T-cell (primary cell): ENCODE data around the gene SNED1. TPM values are rescaled to one million over a fixed set of nuclear protein-coding genes. Genes with fewer than 3 reads are reported as not detected.
A peak's percentile ranks its signal among the peaks of the same experiment; 100 is the strongest.

ENCODE experiments used
- ATAC-seq, 4 experiments: fragments of 200-7000 bp in 3 of 4; fragments of 150-1000 bp in 1 of 4; cut with Tn5 transposase; replicated peaks in 1 of 4; 1 replicate in 3 of 4; 2 replicates in 1 of 4; pipeline ENCODE4 v1.10.0; 2021; ENCODE audit warnings: moderate library complexity in 3 of 4, mild to moderate bottlenecking in 2 of 4, moderate number of reproducible peaks in 1 of 4
- CTCF ChIA-PET, 2 donors: fragments of 300-600 bp; sonication (Branson Sonifier 250); formaldehyde crosslinking; loops; one replicate each; lab custom pipeline; 2022; ENCODE audit warnings: antibody characterized with exemption in 2 of 2; lab: Charles Lee
- POLR2A ChIA-PET, 2 donors: fragments of 300-600 bp; sonication (Branson Sonifier 250); formaldehyde crosslinking; loops; one replicate each; lab custom pipeline; 2022; ENCODE audit warnings: antibody characterized with exemption in 2 of 2; lab: Charles Lee
- DNase-seq, 35 experiments: peaks; one replicate each; pipeline versions ENCODE4 v3.0.0 to v3.0.0-alpha.2; 2013 to 2023
- H3K27ac ChIP-seq: one replicate; pipeline ENCODE4 v1.5.1; 2013; ENCODE audit warnings: low read length
- H3K27me3 ChIP-seq, 2 experiments: replicated peaks in 1 of 2; 1 replicate in 1 of 2; 2 replicates in 1 of 2; pipeline versions ENCODE4 v1.6.1 to v1.7.0; 2013; ENCODE audit warnings: low read length in 1 of 2, mixed read lengths in 1 of 2; ENCODE audit not compliant: control insufficient read depth in 2 of 2, insufficient read depth in 2 of 2; ENCODE audit errors: extremely low read depth in 1 of 2
- H3K36me3 ChIP-seq, 2 donors: 1 replicate in 1 of 2; 2 replicates in 1 of 2; pipeline versions ENCODE4 v1.6.1 to v1.7.0; 2013; ENCODE audit warnings: low read length in 1 of 2; ENCODE audit not compliant: control insufficient read depth in 2 of 2, insufficient read depth in 1 of 2; ENCODE audit errors: extremely low read depth in 1 of 2
- H3K4me1 ChIP-seq, 2 experiments: 1 replicate in 1 of 2; 2 replicates in 1 of 2; pipeline versions ENCODE4 v1.6.1 to v1.7.0; 2013; ENCODE audit warnings: low read length in 2 of 2, mixed read lengths in 1 of 2; ENCODE audit not compliant: insufficient read depth in 2 of 2, control insufficient read depth in 1 of 2; ENCODE audit errors: extremely low read depth in 1 of 2
- H3K4me3 ChIP-seq, 2 donors: 1 replicate in 1 of 2; 2 replicates in 1 of 2; pipeline versions ENCODE4 v1.5.1 to v1.7.0; 2013; ENCODE audit warnings: mild to moderate bottlenecking in 2 of 2, low read length in 1 of 2, moderate library complexity in 1 of 2; ENCODE audit not compliant: control insufficient read depth in 1 of 2; ENCODE audit errors: extremely low read depth in 1 of 2
- H3K9me3 ChIP-seq: 2 replicates; pipeline ENCODE4 v1.7.0; 2013
- H3K27ac Mint-ChIP-seq, 2 donors: one replicate each; pipeline ENCODE4 v1.8.0; 2020 to 2021; ENCODE audit warnings: mild to moderate bottlenecking in 2 of 2, mixed read lengths in 2 of 2
- H3K27me3 Mint-ChIP-seq, 2 donors: one replicate each; pipeline ENCODE4 v1.8.0; 2021 to 2022; ENCODE audit warnings: mixed read lengths in 2 of 2
- H3K36me3 Mint-ChIP-seq: one replicate; pipeline ENCODE4 v1.8.0; 2021; ENCODE audit warnings: mixed read lengths
- H3K4me1 Mint-ChIP-seq, 3 donors: one replicate each; pipeline ENCODE4 v1.8.0; 2020 to 2022; ENCODE audit warnings: mixed read lengths in 3 of 3, mild to moderate bottlenecking in 1 of 3
- H3K4me3 Mint-ChIP-seq, 3 donors: one replicate each; pipeline ENCODE4 v1.8.0; 2020 to 2022; ENCODE audit warnings: mild to moderate bottlenecking in 3 of 3, mixed read lengths in 3 of 3, moderate library complexity in 3 of 3
- H3K9me3 Mint-ChIP-seq, 3 donors: one replicate each; pipeline ENCODE4 v1.8.0; 2020 to 2022; ENCODE audit warnings: mixed read lengths in 3 of 3
- WGBS: methylation state at CpG from one replicate; pipeline ENCODE4 v1.1.5; 2013; ENCODE audit warnings: missing lambda C conversion rate; ENCODE audit not compliant: insufficient coverage; 5-methylcytosine and 5-hydroxymethylcytosine counted together
- total RNA-seq, 35 experiments: library from RNA in 6 of 35; stranded (reverse) in 6 of 35; fragments of 120-200 nt in 1 of 35; gene quantifications; one replicate each; pipeline versions ENCODE4 v1.2.1 to v1.2.4 and lab custom pipeline; 2013 to 2026

Gene SNED1
- total RNA-seq, 5 donors from 2014 or later (not counting 1 experiment from before 2014, with no cell fraction given), result 37.7 to 82.5 (median 69.4) TPM

DNA sequence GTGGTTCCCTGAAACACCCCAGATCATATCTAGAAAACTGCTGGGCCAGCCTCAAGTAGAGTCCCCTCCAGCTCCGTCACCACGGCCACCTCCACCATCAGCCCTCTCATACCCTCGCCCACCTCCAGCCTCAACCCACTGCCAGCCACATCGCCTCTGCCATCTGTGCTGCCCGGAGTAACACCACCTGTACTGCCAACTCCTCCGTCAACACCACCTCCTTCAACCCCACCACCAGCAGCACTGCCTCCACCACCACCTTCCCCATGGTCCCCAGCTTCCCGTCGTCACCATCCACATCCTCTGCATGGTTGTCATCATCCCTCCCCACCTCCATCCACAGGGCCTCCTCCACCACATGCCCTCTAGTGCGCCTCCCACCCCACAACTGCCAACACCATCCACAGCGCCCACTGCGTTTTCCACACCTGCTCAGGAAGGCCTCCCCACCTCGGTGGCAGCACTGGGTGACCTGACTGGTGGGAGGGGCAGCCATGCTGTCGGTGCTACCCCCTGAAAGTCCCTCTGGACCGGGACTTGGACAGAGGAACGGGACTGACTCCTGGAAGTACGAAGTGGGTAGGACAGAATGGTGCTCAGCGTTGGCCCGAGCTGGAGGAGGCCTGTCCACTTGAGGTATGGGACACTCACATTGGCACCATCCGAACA, 1.6 kb downstream of the SNED1 start:
- Mint-ChIP-seq H3K27ac (peak overlapping the region; percentile 2 to 48), H3K36me3 (no peaks in the 10 kb centered on the region), H3K4me1 (peaks cover 8 to 28% (median 24%) of the 10 kb centered on the region in 3 donors), H3K4me3 (peak overlapping the region; percentile 61 to 73 (median 67)), H3K9me3 (peaks cover 0 to 10% (median 5%) of the 10 kb centered on the region in 3 donors), H3K27me3 (peaks cover 14 to 36% of the 10 kb centered on the region in 2 donors)
- DNase-seq (peak in 2 of 35 experiments; percentile 4 to 7), ATAC-seq (no peak)
- H3K27ac ChIP-seq, result no peak overlapping the region
- peaks cover 0 to 59% of the 10 kb centered on the region in 2 experiments for H3K27me3 ChIP-seq
- WGBS, result 67% methylated on average over 13 of the region's 19 CpGs
- ChIA-PET CTCF (no interaction called here), POLR2A (no interaction called here)
- peaks cover 2 to 39% of the 10 kb centered on the region in 2 experiments for H3K4me1 ChIP-seq
- H3K36me3 ChIP-seq, result no peaks in the 10 kb centered on the region
- H3K4me3 ChIP-seq, result no peak overlapping the region
- H3K9me3 ChIP-seq, result no peaks in the 10 kb centered on the region

DNA sequence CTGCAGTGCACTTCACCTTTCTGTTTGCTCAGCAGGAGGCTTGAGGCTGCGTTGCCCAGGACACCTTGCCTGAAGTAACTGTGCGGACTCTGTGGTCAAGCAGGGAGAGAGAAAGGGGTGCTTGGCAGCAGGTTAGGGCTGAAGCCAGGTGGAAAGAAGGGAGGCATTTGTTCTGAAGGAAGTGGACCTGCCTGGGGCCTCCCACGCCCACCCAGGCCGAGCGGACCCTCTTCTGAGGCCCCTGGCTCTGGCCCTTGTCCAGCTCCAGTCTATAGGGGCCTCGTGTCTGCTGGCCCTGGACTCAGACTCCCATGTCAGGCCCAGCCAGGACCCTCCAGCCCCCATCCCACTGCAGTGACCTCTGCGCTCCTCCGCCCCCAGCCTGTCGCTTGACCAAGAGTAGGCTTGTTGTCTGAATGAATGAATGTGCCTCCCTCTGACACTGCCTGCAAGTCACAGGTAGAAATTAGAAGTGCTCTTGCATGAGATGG, 2.5 kb downstream of the SNED1 start:
- H3K36me3 ChIP-seq, result no peaks in the 10 kb centered on the region
- H3K36me3 Mint-ChIP-seq, result peaks cover 5% of the 10 kb centered on the region
- H3K27ac Mint-ChIP-seq, result peak overlapping the region in 1 of 2 donors; percentile 50
- H3K4me3 ChIP-seq, result no peak overlapping the region
- ATAC-seq (no peak), DNase-seq (peak in 3 of 35 experiments; percentile 0 to 7 (median 1))
- H3K4me1 ChIP-seq, result peaks cover 2 to 33% of the 10 kb centered on the region in 2 experiments
- H3K9me3 ChIP-seq, result no peaks in the 10 kb centered on the region
- H3K27me3 Mint-ChIP-seq, result peaks cover 14 to 32% of the 10 kb centered on the region in 2 donors
- peaks cover 8 to 28% (median 21%) of the 10 kb centered on the region in 3 donors for H3K4me1 Mint-ChIP-seq
- H3K9me3 Mint-ChIP-seq, result peaks cover 4 to 18% (median 11%) of the 10 kb centered on the region in 3 donors
- peaks cover 0 to 55% of the 10 kb centered on the region in 2 experiments for H3K27me3 ChIP-seq
- 91% methylated on average over 5 of the region's 9 CpGs for WGBS
- no peak overlapping the region for H3K27ac ChIP-seq
- CTCF ChIA-PET, result no interaction called here
- peak overlapping the region in 2 of 3 donors; percentile 41 to 73 for H3K4me3 Mint-ChIP-seq
- POLR2A ChIA-PET, result no interaction called here

DNA sequence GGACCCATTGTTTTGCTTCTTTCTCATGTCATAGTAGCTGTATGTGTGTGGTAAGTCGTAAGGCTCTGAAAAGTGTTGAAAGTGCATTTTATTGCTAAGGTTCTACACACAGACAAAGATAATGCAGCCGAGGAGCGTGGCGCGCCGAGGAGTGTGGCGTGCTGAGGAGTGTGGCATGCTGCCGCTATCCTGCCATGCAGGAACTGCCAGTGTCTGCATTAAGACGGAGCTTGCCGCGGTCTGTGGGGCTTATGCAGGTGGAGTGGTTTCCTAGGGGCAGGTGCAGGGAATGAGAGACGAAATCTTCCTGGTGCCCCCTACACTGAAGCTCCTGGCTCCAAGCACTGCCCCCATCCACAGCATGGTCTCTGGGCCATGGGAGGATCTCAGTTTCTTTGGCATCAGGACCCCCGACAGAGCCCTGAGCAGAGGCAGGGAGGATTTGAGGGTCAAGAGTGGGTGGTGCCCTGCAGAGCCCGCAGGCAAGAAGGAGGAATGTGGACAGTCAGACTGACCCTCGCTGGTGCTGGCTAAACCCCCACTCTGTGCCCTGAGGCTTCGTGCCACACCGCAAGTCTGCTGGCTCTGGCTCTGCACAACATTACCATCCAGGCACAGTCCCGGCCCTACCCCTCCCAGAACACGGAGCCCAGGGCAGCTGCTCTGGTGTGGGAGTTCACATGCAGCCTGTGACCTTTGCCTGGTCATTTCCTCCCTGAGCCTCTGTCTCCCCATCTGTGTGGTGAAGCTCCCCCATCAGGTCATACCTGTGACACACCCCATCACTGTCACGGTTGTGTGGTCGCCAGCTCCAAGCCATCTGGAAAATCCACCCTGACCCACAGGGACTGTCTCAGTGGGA, 3.2 kb downstream of the SNED1 start:
- Histone ChIP-seq H3K27me3 (peaks cover 0 to 48% of the 10 kb centered on the region in 2 experiments), H3K4me1 (peaks cover under 1 to 26% of the 10 kb centered on the region in 2 experiments), H3K9me3 (no peaks in the 10 kb centered on the region), H3K27ac (no peak overlapping the region), H3K36me3 (no peaks in the 10 kb centered on the region), H3K4me3 (no peak overlapping the region)
- H3K27me3 Mint-ChIP-seq, result peaks cover 14 to 31% of the 10 kb centered on the region in 2 donors
- peaks cover 5% of the 10 kb centered on the region for H3K36me3 Mint-ChIP-seq
- H3K9me3 Mint-ChIP-seq, result peaks cover 4 to 22% (median 14%) of the 10 kb centered on the region in 3 donors
- H3K4me1 Mint-ChIP-seq, result peaks cover 12 to 34% (median 27%) of the 10 kb centered on the region in 3 donors
- ATAC-seq (no peak), DNase-seq (peak in 3 of 35 experiments; percentile 2 to 10 (median 4))
- peak overlapping the region in 1 of 2 donors; percentile 23 for H3K27ac Mint-ChIP-seq
- ChIA-PET POLR2A (no interaction called here), CTCF (no interaction called here)
- 94% methylated on average over 15 of the region's 21 CpGs for WGBS
- peak overlapping the region in 1 of 3 donors; percentile 18 for H3K4me3 Mint-ChIP-seq

DNA sequence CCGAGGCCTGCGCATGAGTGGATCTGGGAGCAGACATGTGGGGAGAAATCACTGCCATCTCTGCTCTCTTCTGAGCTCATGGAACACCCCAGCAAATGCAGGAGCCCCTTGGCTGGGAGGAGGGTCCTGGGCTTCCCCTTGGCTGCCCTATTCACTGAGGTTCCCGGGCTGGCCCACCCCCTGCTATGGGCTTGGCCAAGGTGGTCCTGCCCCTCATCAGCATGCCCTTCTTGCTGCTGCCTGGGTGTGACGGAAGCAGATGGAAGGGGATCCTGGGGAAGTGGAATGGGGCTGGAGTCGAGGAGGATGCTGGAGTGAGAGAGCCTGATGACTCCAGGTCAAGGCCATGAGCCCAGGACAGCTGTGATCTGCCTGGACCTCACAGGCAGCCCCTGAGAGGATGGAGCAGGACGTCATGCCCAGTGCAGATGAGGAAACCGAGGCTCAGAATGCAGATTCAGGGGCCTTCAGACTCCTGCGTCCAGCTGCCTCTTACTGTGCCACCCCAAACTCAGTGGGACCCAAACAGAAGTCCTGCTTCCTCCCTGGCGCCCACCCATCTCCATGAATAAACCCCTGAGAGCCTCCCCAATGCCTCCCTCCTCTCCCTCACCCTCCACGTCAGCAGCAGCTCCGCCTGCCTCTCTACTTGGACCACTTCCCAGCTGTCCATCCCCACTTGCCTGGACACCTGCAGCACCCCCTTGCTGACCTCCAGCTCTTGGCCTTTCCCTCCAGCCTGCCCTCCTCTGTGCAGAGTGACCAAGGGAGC, 4.0 kb downstream of the SNED1 start:
- ATAC-seq (no peak), DNase-seq (peak in 2 of 35 experiments; percentile 2 to 11)
- Mint-ChIP-seq H3K4me3 (no peak overlapping the region), H3K4me1 (peaks cover 17 to 31% (median 25%) of the 10 kb centered on the region in 3 donors), H3K36me3 (peaks cover 5% of the 10 kb centered on the region), H3K27ac (no peak overlapping the region), H3K9me3 (peaks cover 4 to 22% (median 14%) of the 10 kb centered on the region in 3 donors), H3K27me3 (peaks cover 11 to 26% of the 10 kb centered on the region in 2 donors)
- 86% methylated on average over 9 of the region's 11 CpGs for WGBS
- Histone ChIP-seq H3K4me3 (no peak overlapping the region), H3K27me3 (peaks cover 0 to 40% of the 10 kb centered on the region in 2 experiments), H3K27ac (no peak overlapping the region), H3K36me3 (no peaks in the 10 kb centered on the region), H3K9me3 (no peaks in the 10 kb centered on the region), H3K4me1 (peaks cover 2 to 21% of the 10 kb centered on the region in 2 experiments)
- POLR2A ChIA-PET, result interaction anchor here in 1 of 2 donors (0.6 kb wide), 1 partner anchor 1500 kb away, joined by 4 read pairs; no protein-coding TSS in a partner anchor
- CTCF ChIA-PET, result no interaction called here

DNA sequence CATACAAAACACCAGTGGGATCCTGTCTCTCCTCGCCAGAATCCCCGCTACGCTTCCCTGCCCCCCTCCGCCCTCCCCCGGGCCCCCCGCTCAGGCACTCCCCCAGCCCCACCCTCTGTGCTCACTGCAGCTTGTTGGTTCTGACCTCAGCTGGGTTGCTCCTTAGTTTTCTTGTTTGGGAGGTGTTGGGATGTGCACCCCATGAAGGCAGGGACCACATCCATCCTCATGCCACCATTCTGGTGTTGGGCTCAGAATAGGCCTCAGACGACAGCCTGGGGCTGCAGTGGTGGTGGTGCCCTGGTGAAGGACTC, 4.6 kb downstream of the SNED1 start:
- Histone ChIP-seq H3K9me3 (no peaks in the 10 kb centered on the region), H3K4me3 (no peak overlapping the region), H3K4me1 (peaks cover 2 to 20% of the 10 kb centered on the region in 2 experiments), H3K36me3 (no peaks in the 10 kb centered on the region), H3K27ac (no peak overlapping the region), H3K27me3 (peaks cover 0 to 38% of the 10 kb centered on the region in 2 experiments)
- Mint-ChIP-seq H3K36me3 (peaks cover 5% of the 10 kb centered on the region), H3K4me3 (no peak overlapping the region), H3K9me3 (peaks cover 4 to 22% (median 14%) of the 10 kb centered on the region in 3 donors), H3K4me1 (peaks cover 17 to 34% (median 23%) of the 10 kb centered on the region in 3 donors), H3K27ac (no peak overlapping the region), H3K27me3 (peaks cover 9 to 24% of the 10 kb centered on the region in 2 donors)
- ChIA-PET POLR2A (interaction anchor here in 1 of 2 donors (0.6 kb wide), 1 partner anchor 1501 kb away, joined by 4 read pairs; no protein-coding TSS in a partner anchor), CTCF (no interaction called here)
- no peak for ATAC-seq
- DNase-seq, result peak in 1 of 35 experiments; percentile 1
- no CpG with 5 or more reads among the region's 7 CpGs for WGBS
